ENCODE results near the gene AHI1. TPM values are rescaled to one million over a fixed set of nuclear protein-coding genes. Genes with fewer than 3 reads are reported as not detected.
A peak's percentile ranks its signal among the peaks of the same experiment; 100 is the strongest.
"Not testable (repeated sequence)": the region's sequence is repeated elsewhere in the genome, so short reads cannot be mapped to it uniquely, and the experiment has no call there.

The AHI1 gene
- total RNA-seq, 1 donor from 2014 or later = 7.4 TPM

DNA sequence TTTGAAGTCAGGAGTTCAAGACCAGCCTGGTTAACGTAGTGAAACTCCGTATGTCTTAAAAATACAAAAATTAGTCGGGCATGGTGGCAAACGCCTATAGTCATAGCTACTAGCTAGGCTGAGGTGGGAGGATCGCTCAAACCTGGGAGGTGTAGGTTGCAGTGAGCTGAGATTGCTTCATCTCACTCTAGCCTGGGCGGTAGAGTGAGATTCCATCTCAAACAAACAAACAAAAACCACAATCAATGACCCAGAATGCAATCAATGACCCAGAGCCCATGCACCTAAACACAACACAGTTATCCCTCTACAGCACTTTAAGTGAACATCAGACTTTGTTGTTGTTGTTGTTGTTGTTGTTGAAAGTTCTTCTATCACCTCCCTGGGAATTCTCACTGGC is 238.6 kb downstream of the AHI1 start:
- peak; percentile 86 for ATAC-seq

GRCh38 chr6:135257631-135258405 is 239.7 kb downstream of the AHI1 start:
- ATAC-seq = no peak

GRCh38 chr6:135256866-135257265 is 240.7 kb downstream of the AHI1 start:
- no peak for ATAC-seq

- ATAC-seq = no peak
Measured at GRCh38 chr6:135254471-135254870, 243.1 kb downstream of the AHI1 start.

DNA sequence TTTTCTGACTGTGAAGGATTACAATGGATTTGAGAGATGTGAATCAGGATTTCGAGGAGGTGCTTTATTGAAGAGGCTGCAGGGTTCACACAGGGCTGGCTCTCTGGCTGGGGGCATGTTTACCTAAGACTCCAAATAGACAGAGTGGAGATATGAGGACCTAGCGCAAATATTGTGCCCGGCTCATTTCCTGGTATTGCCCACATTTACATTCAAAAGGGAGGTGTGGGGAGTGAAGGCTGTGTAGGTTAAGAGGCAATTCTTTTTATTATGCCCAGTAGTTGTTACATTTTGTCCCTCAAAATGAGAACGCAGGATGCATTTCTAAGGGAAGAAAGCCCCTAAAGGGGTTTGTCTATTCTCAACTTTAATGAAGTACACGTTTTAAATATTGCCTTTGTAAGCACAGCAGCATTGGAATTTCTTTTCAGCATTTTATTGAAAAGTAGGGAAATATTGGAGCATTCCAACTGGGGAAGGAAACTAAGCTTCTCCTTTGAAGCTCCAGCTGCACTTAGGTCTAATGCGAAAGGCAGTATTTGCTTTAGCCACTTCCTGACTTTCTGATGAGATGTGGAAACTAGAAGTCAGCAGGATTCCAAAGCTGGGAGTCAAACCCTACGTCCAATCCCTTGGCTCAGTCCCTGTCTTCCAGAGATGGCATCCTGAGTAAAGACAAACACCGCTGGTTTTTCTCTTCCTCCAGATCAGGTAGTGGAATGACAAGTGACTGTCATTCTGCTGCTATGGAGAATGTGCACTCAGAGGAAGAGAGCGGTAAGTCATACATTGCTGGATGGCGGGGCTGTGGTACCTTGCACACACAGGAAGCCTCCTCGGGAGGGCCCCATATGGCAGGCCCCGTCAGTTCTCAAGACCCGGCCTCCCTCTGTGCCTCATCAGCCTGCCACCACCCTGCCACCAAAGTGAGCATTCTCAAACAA is 245.8 kb downstream of the AHI1 start:
- no peak for ATAC-seq

DNA sequence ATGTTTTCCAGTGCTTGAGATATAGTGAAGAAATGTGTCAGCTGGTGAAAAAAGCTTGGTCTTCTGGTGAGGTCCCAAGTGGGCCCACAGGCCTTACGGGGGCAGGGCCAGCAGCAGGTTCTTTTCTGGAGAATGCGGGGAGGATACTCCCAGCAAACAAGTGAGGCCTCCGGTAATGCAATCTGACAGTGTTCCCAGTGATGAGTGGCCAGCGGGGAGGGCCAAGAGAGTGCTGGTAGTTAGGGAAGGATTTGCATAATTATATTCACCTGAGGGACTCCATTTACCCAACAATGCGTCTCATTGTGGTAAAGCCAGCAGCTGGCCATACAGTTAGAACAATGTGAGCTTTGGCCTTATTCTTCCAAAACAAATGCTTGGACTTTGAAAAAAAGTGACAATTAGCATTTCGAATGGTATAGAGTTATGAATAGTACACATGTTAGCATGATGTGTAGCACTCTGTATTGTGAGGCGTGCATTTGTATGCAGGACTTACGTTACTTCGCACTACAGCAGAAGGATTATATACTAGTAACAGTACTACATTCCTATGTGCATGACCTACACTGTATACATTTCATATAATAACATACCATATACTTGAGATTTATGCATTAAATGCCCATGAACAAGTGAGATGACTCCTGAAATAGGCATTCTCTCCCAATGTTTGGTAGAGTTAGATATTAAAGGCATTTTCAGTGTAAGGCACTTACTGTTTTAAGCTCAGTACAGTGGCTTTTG is 246.6 kb downstream of the AHI1 start:
- ATAC-seq = no peak

GRCh38 chr6:135250234-135250633 is 247.3 kb downstream of the AHI1 start:
- ATAC-seq = no peak

DNA sequence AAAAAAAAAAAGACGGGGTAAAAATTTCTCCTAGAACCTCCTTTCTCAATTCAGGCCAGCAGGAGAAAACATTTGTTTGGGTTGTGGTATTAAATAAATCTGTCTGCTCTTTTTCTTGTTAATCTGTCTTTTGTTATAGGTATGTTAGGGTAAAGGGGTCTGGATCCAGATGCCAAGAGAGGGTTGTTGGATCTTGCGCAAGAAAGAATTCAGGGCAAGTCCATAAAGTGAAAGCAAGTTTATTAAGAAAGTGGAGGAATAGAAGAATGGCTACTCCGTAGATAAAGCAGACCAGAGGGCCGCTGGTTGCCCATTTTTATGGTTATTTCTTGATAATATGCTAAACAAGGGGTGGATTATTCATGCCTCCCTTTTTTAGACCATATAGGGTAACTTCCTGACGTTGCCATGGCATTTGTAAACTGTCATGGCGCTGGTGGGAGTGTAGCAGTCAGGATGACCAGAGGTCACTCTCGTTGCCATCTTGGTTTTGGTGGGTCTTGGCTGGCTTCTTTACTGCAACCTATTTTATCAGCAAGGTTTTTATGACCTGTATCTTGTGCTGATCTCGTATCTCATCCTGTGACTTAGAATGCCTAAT is 251.0 kb downstream of the AHI1 start:
- ATAC-seq = not testable (repeated sequence)

DNA sequence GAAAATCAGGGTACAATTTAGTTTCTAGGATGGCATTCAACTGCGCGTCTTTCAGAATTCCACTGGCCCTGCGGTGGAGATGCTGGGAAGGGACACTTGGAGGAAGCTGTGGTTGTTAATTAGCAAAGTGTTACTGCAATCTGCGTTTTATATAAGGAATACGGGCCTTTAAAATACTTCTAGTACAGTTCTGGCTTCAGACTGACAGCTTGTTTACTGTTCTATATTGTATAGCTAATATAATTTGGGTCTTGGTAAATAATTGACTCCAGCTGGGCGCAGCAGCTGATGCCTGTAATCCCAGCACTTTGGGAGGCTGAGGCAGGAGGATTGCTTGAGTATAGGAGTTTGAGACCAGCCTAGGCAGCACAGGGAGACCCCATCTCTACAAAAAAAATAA is 252.7 kb downstream of the AHI1 start:
- no peak for ATAC-seq

GRCh38 chr6:135243871-135244796 is 253.4 kb downstream of the AHI1 start:
- no peak for ATAC-seq

DNA sequence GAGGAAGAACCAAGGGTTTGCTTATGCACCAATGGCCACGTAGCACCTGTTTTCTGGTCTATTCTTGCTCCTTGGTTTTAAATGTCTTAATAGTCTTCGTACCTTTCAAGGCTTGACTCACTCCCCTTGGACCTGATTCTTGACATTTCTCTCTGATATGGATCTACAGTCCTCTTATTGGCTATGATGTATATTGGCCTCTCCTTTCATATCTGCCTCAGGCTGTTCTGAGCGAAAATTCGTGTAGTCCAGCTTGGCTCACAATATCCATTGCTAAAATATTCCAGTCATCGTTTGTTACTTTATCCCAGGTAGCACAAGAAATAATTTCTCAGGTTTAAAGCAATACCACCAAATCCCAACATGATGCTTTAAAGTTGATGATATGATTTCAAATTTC is 256.8 kb downstream of the AHI1 start:
- no peak for ATAC-seq

DNA sequence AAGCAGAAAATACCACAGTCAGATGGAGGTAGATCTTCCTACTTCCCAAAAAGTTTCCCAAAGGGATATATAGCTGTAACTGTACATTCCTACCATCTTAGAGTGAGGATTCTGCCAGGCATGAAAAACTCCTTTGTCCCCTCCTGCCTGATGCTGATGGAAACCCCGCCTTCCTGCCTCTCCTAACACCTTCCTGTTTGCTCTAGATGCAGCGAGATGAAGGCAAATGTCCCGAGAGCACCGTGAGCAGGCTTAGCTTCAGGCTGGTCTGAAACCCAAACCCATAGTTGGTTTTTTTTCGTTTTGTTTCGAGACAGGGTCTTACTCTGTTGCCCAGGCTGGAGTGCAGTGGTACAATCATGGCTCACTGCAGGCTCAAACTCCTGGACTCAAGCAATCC is 260.8 kb downstream of the AHI1 start:
- ATAC-seq = no peak

DNA sequence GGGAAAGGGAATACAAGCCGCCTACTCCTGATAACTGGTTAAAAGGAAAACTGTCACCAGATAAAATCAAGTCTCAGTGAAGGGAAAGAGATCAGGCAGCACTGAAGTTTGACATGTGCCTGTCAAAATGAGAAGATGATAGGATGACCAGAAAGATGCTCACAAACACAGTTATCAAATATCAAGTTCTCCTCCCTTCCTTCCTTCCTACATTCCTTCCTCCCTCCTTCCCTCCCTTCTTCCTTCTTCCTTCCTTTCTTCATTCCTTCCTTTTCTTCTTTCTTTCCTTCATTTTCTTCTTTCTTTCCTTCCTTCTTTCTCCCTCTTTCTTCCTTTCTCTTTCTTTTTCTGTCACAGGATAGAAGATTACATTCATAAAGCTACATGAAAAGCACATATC is 261.2 kb downstream of the AHI1 start:
- no peak for ATAC-seq

DNA sequence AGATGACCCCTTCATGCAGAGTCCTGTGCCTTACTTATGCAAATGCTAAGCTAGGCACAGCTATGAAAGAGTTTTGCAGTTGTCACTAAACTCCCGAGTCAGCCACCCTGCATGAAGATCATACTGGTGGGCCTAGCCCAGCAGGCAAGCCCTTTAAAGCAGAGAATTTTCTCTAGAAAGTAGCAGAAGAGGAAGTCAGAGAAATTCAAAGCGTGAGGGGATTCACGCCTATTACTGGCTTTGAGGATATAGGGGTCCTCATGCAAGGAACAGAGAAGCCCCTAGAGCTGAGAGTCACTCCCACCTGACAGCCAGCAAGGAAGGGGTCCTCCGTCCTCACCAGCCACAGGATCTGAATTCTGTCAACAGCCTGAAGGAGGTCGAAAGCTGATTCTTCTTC is 261.8 kb downstream of the AHI1 start:
- ATAC-seq = no peak

DNA sequence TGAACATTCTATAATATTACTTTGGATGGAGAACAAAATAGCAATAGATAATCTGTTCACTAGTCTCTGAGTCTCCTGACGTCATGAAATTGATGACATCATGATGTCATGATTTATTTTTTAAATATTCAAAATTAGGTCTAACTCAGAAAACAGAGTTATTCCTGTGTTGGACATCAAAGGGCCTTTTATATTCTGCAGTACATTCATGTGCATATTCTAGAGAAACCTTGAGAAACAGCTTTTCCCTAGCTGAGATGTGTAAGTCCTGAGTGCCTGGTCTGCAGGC is 263.1 kb downstream of the AHI1 start:
- no peak for ATAC-seq

DNA sequence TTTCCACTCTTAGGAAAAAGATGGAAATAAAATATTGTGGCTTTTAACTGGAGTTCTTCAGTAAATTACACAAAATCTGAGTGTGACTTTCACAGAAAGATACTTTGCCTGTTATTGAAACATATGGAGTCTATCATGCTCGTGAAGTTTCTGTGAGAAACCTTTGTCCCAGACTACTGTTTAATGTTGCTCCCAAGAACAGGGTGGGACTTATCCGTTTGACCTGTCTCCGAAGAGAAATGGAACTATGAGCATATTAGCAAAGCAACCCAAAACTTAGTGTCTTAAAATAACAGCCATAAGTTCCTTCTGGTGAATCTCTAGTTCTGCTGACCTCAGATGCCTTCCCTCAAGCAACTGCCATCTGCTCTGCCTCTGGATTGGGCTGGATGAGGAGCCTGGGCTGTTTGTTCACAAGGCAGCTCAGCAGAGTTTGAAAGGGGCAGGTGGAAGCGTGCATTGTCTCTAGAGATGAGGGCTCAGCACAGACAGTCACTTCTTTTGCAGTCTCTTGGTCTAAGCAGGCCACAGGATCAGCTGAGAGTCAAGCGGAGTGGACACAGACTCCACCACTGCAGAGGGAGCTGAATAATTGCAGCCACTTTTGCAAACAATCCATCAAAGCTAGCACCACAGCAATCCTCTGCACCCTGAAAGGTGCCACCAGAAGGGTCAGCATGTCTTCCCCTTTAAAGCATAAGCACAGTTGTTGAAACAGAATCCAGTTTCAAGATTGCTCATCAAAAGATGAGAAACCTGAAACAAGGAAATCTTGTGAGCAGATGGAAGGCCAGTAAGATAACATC is 263.7 kb downstream of the AHI1 start:
- no peak for ATAC-seq

Data from esophagus mucosa (tissue), 1 donor.